Colon (tissue), 2 donors: ENCODE results near the gene KRTAP5-11.
"Not testable (repeated sequence)": the region's sequence is repeated elsewhere in the genome, so short reads cannot be mapped to it uniquely, and the experiment has no call there.

ENCODE experiments used
- FAIRE-seq: peaks from 2 replicates; lab custom pipeline; 2012; peaks lifted over from hg19 to GRCh38; lab: Jason Lieb, UNC
- donor health status: control.
- donor health status: control.

KRTAP5-11 gene

DNA sequence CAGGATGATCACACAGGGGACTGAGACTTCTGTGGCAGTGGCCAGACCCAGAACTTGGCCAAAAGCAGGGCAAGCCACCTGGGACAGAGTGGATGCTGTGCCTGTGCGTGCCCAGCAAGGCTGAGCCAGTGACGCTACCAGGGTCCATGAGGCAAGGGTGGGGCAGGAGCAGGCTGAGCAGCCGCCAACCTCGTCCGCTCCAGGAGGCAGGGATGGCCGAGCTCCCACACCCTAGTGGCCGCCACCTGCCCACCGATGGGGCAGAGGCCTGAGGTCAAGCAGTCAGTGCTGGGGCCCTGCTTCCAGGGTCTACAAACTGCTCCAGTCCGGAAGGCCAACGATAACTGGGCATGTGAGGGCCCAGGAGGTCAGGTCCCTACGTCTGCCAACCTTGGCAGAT lies 27.2 kb downstream of the KRTAP5-11 start:
- FAIRE-seq: no peak

DNA sequence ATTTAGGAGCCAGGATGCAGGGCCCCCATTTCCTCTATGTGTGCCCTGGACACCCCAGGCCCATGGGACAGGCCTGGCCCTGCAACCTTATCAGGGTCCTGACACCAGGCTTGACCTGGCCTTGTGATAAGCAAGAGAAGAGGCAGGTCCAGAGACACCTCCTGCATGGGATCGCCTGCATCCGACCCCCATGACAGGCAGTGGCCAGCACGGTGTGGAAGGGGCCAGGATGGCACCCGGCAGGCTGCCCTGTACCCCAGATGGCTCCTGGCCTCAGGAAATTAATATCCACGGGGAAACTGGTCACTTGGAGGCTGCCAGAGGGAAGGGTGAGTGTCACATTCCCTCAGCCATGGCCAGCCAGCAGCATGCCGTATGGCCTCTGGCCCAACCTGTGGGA lies 27.7 kb downstream of the KRTAP5-11 start:
- no peak for FAIRE-seq

DNA sequence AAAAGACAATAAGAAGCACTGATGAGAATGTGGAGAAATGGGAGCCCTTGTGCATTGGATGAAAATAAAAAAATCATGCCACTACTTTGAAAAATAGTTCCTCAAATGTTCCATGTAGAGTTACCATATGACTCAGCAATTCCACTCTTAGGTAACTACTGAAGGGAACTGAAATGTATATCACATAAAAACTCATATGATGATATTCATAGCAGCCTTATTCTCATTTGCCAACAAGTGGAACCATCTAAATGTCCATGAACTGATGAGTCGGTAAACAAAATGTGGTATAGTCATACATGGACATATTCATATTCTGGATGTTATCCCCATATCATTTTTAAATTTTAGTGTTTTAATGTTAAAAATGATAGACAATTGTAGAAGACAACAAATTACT lies 31.0 kb downstream of the KRTAP5-11 start:
- no peak for FAIRE-seq

DNA sequence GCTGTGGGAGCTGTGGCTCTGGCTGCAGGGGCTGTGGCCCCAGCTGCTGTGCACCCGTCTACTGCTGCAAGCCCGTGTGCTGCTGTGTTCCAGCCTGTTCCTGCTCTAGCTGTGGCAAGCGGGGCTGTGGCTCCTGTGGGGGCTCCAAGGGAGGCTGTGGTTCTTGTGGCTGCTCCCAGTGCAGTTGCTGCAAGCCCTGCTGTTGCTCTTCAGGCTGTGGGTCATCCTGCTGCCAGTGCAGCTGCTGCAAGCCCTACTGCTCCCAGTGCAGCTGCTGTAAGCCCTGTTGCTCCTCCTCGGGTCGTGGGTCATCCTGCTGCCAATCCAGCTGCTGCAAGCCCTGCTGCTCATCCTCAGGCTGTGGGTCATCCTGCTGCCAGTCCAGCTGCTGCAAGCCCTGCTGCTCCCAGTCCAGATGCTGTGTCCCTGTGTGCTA lies 33.9 kb downstream of the KRTAP5-11 start:
- FAIRE-seq: no peak

DNA sequence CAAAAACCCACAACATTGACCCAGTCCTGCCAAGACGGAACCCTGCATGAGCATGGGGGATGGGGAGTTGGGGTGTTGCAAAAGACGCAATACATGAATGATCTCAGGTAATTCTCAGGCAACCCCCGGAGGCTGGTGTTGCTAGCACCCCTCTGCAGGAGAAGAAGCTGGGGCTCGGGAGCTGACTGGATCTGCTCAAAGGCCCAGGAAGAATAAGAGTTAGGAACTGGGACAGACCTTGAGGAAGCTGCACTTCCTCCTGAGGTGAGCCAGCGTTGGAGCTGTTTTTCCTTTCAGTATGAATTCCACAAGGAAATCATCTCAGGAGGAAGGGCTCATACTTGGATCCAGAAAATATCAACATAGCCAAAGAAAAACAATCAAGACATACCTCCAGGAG lies 34.6 kb downstream of the KRTAP5-11 start, which contains the start of gene KRTAP5-9:
KRTAP5-9 (plus strand) TSS at position 301 of the 400 bp plus-strand sequence. CDS start 238 bp downstream, outside the sequence.
- no peak for FAIRE-seq

DNA sequence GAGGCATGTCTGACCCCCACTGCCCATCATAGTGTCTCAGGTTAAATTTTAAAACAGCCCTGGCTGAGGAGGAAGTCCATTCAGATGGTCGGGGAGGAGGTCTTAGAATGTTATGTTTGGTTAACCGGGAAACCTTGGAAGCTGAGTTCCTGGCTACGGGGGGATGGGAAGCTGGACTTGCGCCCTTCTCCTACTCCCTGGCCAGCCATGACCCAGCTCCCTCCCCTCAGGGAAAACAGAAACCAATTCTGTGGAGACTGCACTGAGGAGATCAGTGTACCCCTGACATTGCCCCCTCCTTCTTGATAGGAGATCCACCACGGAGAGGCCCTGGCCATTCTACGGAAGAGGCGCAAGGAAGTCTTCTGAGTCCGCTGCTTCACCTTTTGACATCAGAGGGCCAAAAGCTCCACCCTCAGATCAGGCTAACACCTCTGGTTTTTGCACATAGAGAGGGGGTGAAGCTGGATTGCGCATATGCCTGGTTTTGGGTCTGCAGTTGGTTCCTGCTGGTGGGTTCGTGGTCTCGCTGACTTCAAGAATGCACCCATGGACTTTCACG lies 37.2 kb downstream of the KRTAP5-11 start:
- no peak for FAIRE-seq

DNA sequence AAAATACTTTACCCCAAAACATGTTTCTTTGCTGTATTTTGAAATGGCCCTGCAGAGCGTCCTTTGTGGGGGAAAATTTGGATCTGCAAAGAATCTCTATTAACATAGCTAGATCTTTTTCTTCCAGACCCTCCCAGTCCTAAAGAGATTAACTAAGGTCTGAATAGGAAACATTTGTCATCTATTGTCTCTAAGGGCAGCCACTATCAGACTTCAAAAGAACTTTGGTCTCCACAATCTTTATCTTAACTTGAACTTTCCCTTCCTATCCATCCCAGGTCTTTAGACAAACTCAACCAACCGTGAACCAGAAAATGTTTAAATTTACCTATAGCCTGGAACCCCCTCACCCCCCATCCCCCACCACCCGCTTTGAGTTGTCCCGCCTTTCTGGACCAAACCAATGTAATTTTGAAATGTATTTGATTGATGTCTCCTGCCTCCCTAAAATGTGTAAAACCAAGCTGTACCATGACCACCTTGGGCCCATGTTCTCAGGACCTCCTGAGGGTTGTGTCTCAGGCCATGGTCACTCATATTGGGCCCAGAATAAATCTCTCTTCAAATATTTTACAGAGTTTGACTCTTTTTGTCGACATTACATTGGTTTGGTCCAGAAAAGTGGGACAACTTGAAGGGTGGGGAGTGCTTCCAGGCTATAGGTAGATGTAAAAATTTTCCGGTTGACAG lies 38.0 kb downstream of the KRTAP5-11 start:
- no peak for FAIRE-seq

DNA sequence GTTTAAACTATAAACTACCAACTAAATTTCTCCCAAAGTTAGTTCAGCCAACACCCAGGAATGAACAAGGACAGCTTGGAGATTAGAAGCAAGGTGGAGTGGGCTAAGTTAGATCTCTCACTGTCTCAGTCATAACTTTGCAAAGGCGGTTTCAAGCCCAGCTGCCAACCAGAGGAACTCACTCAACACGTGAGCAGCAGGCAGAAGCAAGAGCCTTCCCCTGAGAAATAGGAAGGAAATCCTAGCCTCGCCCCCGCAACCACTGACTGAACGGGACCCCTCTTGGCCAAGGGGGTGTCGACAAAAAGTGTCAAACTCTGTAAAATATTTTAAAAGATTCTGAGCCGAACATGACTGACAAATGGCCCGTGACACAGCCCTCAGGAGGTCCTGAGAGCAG lies 38.8 kb downstream of the KRTAP5-11 start:
- FAIRE-seq: no peak

DNA sequence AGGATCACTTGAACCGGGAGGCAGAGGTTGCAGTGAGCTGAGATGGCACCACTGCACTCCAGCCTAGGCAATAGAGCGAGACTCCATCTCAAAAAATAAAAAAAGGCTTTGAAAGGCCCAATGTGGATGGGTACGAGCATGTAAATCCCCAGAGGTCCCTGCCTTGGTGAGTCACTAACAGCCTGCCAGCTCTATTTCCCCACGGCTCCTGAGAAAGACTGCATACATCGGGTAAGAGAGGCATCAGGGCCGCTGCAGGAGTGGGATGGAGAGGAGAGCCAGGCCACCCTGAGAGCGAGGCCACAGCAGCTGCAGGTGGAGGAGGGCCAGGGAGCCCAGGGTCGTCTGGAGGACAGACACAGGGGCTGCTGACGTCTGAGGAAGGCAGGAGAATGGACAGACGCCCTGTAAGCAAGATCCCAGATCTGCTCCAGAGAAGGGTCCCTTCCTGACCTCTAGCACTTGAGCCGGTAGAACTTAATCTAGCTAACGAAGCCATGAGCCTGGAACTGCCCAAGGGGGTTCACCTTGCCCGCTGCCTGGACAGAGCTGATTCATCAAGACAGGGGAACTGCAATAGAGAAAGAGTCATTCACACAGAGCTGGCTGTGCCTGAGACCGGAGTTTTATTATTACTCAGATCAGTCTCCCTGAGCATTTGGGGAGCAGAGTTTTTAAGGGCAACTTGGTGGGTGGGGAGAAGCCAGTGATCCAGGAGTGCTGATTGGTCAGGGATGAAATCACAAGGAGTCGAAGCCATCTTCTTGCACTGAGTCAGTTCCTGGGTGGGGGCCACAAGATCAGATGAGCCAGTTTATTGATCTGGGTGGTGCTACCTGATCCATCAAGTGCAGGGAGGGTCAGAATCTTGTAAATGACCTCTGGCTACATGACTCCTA lies 39.5 kb downstream of the KRTAP5-11 start:
- no peak for FAIRE-seq

DNA sequence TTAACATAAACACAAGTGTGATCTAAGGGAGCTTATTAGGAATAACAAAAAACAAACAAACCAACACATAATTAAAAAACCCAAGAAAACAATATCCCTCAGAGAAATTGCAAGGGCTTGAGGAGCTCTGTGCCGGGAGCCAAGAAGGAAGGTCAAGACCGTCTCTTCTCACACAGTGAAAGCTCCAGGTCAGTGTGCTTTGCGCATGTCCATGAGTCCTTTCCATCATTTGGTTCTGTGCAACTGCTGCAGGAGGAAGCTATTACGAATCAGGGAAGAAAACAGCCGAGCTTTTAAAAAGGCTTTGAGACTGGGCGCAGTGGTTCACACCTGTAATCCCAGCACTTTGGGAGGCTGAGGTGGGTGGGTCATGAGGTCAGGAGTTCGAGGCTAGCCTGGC lies 40.3 kb downstream of the KRTAP5-11 start:
- FAIRE-seq: no peak

DNA sequence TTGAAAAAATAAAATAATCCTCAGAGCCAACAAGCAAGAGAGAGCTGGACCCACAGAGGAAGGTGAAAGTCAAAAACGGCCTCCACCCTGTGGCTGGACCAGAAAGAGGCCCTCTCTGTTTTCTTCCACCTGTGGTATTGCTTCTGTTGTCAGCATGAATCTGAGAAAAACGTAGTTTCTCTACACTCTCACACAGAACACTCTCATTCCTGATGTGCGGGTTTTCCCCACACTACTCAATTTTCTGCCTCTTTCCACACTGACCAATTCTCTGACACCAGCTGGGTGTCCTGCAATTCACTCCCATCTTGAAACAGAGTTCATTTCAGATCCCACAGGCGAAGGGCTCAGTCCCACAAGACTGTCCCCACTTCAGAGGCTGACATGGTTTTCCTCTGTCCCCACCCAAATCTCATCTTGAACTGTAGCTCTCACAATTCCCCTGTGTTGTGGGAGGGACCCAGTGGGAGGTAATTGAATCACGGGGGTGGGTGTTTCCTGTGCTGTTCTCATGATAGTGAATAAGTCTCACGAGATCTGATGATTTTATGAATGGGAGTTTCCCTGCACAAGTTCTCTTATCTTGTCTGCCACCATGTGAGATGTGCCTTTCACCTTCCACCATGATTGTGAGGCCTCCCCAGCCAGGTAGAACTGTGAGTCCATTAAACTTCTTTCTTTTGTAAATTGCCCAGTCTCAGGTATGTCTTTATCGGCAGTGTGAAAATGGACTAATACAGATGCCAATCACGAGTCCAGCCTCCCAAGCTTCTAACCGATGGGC lies 42.0 kb downstream of the KRTAP5-11 start:
- FAIRE-seq: not testable (repeated sequence)

DNA sequence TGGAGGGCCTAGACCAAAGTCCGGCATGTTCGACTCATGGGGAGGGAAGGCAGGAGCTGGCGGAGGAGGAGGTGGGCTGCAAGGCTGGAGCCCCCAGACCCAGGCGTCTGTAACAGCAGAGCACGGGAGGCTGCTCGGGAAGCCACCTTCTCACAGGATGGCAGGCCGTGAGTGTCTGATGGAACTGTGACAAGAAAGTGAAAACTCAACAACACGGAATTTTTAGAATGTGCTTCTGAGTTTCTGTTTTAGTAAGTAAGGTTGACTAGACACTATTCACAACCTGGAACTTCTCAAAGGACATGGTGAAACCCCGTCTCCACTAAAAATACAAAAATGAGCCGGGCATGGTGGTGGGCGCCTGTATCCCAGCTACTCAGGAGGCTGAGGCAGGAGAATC lies 42.7 kb downstream of the KRTAP5-11 start:
- not testable (repeated sequence) for FAIRE-seq

DNA sequence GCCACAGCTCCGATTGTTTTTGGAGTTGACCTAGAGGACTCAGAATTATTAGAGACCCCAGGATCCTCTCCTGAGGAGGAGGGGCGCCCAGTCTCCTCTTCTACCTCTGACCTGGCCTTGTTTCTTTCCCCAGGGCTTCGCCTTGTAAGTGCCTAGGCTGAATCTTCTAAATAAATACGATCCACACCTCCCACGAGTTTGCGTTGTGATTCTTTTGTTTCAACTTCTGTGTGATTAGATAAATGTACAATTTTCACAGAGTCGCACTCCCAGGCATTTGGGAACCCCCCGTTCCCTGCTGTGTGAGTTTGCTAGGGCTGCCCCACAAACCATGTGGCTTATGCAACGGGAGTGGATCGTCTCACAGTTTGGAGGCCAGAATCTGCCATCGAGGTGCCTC lies 43.7 kb downstream of the KRTAP5-11 start:
- FAIRE-seq: no peak

DNA sequence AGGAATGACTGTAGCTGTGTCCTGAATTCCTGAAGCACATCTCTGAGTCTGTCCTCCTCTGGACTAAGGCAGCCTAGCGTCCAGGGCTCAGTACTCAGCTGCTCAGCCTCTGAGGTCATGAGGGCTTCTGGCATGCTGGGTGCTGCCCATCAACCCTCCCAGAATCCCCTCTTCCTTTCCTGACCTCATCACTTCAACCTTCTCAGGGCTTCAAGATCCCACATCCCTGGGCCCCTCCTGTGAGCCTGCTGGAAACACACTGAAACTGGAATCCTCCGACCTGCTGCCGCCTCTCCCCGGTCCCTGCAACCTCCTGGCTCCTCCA lies 44.0 kb downstream of the KRTAP5-11 start:
- FAIRE-seq: no peak

DNA sequence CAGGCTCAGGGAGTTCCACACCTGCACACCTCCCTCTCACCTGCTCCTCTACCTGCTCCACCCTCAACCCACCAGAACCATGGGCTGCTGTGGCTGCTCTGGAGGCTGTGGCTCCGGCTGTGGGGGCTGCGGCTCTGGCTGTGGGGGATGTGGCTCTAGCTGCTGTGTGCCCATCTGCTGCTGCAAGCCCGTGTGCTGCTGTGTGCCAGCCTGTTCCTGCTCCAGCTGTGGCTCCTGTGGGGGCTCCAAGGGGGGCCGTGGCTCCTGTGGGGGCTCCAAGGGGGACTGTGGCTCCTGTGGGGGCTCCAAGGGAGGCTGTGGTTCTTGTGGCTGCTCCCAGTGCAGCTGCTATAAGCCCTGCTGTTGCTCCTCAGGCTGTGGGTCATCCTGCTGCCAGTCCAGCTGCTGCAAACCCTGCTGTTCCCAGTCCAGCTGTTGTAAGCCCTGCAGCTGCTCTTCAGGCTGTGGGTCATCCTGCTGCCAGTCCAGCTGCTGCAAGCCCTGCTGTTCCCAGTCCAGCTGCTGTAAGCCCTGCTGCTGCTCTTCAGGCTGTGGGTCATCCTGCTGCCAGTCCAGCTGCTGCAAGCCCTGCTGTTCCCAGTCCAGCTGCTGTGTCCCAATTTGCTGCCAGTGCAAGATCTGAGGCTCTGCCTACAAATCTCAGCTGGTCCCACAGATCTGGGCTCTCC lies 44.6 kb downstream of the KRTAP5-11 start, which contains the start of gene KRTAP5-8:
KRTAP5-8 (plus strand) TSS at position 49 of the 689 bp plus-strand sequence; CDS start at position 80, 31 bp downstream.
- not testable (repeated sequence) for FAIRE-seq

DNA sequence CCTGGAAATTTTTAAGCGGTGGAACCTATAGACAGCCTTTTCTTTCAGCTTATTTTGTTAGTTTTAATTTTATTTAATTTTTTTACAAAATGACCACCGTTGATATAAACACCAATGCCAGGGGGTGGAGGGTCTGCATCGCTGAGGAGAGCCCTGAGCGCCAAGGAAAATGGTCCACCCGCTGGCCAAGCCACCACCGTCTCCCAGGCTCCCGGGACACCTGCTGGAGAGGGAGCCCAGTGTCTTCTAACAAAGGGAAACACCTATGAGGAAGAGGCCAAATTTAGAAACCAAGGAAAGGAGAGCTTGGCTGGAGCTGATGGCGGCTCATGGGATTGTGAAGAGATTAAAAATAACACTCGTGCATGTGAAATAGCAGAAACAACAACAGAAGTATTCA lies 45.1 kb downstream of the KRTAP5-11 start:
- FAIRE-seq: no peak

DNA sequence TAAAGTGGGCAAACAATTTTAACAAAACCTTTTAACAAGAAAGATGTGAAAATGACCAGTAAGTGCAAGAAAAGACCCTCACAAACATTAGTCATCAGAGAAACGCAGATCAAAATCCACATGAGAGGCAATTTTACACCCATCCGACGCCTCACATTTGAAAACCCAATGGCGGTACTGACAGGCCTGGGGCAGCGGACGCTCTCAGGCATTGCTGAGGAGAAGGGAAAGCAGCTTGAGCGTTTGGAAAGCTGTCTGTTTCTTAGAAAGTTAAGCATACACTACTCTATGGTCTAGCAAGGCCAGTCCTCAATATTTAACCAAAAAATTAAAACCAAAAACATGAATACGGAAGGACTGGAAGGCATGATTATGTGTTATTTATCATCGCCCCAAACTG lies 46.9 kb downstream of the KRTAP5-11 start:
- no peak for FAIRE-seq

DNA sequence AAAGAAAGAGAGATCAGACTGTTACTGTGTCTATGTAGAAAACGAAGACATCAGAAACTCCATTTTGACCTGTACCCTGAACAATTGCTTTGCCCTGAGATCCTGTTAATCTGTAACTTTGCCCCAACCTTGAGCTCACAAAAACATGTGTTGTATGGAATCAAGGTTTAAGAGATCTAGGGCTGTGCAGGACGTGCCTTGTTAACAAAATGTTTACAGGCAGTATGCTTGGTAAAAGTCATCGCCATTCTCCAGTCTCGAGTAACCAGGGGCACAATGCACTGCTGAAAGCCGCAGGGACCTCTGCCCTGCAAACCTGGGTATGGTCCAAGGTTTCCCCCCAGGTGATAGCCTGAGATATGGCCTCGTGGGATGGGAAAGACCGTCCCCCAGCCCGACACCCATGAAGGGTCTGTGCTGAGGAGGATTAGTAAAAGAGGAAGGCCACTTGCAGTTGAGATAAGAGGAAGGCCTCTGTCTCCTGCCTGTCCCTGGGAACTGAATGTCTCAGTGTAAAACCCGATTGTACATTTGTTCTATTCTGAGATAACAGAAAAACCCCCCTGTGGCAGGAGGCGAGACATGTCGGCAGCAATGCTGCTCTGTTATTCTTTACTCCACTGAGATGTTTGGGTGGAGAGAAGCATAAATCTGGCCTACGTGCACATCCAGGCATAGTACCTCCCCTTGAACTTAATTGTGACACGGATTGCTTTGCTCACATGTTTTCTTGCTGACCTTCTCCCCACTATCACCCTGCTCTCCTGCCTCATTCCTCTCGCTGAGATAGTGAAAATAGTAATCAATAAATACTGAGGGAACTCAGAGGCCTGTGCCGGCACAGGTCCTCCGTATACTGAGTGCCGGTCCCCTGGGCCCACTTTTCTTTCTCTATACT lies 47.7 kb downstream of the KRTAP5-11 start:
- not testable (repeated sequence) for FAIRE-seq

DNA sequence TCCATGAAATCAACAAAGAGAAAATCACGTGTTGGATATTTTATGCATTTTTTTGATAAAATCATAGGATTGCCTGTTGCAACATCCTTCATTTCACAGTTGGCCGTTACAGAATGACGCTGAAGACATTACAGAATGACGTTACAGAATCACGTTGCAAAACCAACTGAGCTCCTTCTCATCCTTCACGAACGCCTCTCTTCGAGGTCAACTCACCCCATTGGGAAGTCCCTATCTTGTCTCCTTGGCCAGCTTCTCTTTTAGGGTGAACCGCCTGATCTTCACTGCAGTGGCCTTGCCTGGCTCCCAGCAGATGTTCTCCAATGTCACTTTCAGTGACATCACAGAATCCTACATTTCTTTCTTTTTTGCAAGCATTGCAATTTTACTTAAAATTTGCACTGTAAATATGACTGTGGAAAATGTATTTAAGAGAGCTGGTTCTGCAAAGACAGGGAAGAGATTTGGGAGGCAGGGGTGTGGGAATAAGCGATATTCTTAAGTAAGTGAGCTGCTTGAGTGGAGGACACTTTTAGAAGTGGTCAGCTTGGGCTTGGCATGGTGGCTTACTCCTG lies 50.6 kb downstream of the KRTAP5-11 start:
- FAIRE-seq: no peak
